DND-41 (cell line): ENCODE data around the gene DLG1.

Experiments
- EZH2 ChIP-seq: IDR thresholded peaks from 3 replicates; pipeline ENCODE4 v1.6.1; 2012; ENCODE audit warnings: borderline replicate concordance, low read depth, mild to moderate bottlenecking, moderate library complexity, low read length, inconsistent platforms; ENCODE audit not compliant: severe bottlenecking
- TF ChIP-seq, protein P1 (sequence below): IDR thresholded peaks from 2 replicates; pipeline ENCODE4 v1.5.1; 2012; ENCODE audit warnings: borderline replicate concordance, low read length, moderate library complexity, mild to moderate bottlenecking; ENCODE audit not compliant: poor library complexity, severe bottlenecking; ENCODE audit errors: extremely low read depth

DNA sequence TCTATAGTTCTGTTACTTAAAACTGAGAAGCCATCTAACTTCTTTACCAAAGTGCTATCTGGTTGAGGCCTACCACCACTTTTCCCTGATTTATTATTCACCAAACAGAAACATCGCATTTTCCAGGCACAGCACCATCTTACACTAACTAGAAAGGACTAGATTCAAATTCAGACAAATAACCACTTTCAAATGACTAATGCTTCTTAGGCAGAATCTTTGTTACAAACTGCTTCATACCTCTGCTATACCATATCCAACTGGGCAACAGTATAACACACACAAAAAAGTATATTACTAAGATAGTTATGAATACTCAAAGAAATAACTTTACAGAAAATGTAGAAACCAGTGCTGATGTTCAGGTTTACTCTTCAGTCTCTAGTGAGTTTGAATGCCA is 16.6 kb downstream of the DLG1 start:
- TF ChIP-seq, protein P1, sequence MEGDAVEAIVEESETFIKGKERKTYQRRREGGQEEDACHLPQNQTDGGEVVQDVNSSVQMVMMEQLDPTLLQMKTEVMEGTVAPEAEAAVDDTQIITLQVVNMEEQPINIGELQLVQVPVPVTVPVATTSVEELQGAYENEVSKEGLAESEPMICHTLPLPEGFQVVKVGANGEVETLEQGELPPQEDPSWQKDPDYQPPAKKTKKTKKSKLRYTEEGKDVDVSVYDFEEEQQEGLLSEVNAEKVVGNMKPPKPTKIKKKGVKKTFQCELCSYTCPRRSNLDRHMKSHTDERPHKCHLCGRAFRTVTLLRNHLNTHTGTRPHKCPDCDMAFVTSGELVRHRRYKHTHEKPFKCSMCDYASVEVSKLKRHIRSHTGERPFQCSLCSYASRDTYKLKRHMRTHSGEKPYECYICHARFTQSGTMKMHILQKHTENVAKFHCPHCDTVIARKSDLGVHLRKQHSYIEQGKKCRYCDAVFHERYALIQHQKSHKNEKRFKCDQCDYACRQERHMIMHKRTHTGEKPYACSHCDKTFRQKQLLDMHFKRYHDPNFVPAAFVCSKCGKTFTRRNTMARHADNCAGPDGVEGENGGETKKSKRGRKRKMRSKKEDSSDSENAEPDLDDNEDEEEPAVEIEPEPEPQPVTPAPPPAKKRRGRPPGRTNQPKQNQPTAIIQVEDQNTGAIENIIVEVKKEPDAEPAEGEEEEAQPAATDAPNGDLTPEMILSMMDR = no peak
- TF ChIP-seq EZH2 = no peak
